NCI-H1417 treated with DMSO at 0.1 percent for 48 hours (cell line): ENCODE measurements around the gene USP5.

ENCODE experiments used
- DNase-seq: peaks from one replicate; lab custom pipeline; 2025; lab: John Stamatoyannopoulos, UW

The USP5 gene

DNA sequence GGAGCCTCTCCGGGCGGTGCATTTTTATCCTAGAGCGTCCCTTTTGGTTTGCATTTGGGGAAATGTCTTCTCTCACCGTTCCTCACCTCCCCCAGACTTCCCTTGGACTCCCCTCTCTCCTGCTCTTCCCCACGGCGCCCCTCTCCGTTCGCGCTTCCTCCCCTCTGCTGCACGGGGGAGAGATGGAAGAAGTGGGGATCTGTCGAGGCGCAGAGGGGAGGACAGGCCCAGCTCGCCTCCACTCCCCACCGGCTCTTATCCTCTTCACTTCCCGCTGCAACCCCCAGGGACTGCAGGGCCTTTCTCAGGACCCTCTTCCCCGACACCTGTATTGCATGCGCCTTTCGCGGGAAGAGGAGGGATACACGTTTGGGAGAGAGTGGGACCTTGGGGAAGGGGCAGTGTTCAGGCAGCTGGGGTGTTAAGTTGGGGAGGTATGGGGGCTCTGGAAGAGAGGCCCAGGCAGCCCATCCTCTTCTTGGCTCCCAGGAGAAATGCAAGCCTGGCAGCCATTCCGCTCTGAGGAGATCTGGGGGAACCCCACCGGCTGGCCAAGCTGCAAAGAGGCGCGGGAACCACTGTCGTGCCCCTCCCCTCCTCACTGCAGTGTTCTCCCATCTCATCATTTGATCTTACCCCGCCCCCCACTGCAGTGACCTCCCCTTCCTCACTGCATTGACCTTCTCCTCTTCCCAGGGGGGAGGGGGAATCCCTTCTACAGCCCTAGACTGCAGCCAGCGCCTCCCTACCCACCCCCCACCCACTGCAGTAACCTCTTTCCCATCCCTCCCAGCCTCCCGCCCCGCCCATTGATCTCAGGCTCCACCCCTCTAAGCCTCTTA is 63.2 kb downstream of the USP5 start:
- DNase-seq: no peak

DNA sequence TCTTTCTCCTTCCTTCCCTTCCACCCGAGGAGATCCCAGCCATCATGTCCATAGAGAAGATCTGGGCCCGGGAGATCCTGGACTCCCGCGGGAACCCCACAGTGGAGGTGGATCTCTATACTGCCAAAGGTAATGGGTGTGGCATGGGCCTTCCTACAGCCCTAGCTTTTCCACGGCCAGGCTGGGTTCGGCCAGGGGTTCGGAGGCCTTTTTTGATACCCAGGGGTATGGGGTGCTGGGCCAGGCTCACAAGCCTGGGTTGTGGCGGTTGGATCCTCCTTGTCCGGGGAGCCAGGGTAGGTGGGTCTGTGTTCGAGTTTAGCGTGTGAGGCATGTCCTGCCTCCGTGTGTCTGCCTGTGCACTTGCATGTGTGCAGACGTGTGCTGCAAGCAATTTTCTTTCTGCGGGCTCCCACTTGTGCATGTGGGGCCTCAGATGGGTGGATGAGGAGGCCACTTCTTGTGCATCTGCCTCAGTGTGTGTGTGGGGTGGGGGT is 63.9 kb downstream of the USP5 start:
- no peak for DNase-seq
